Activated CD8-positive, alpha-beta T cell treated with anti-CD3 and anti-CD28 coated beads for 36 hours (primary cell): Measurements from ENCODE around the gene GRIP1. TPM values are rescaled to one million over a fixed set of nuclear protein-coding genes. Genes with fewer than 3 reads are reported as not detected.

Source experiments
- ATAC-seq: fragments of 200-7000 bp; cut with Tn5 transposase; one replicate; pipeline ENCODE4 v1.10.0; 2021; ENCODE audit warnings: mild to moderate bottlenecking, moderate library complexity
- CTCF ChIA-PET: fragments of 350-600 bp; sonication (Branson Sonifier 250); formaldehyde crosslinking; loops from one replicate; lab custom pipeline; 2021; ENCODE audit warnings: antibody characterized with exemption; lab: Charles Lee
- POLR2A ChIA-PET: fragments of 350-600 bp; sonication (Branson Sonifier 250); formaldehyde crosslinking; loops from one replicate; lab custom pipeline; 2021; ENCODE audit warnings: antibody characterized with exemption; lab: Charles Lee
- DNase-seq: peaks from one replicate; pipeline ENCODE4 v3.0.0-alpha.2; 2020
- H3K27ac Mint-ChIP-seq: one replicate; pipeline ENCODE4 v1.8.0; 2021; ENCODE audit warnings: mild to moderate bottlenecking, mixed read lengths
- H3K27me3 Mint-ChIP-seq: one replicate; pipeline ENCODE4 v1.8.0; 2021; ENCODE audit warnings: mixed read lengths
- H3K36me3 Mint-ChIP-seq: one replicate; pipeline ENCODE4 v1.8.0; 2021; ENCODE audit warnings: low read depth, mixed read lengths
- H3K4me1 Mint-ChIP-seq: one replicate; pipeline ENCODE4 v1.8.0; 2021; ENCODE audit warnings: low read depth, mixed read lengths
- H3K4me3 Mint-ChIP-seq: one replicate; pipeline ENCODE4 v1.8.0; 2021; ENCODE audit warnings: mild to moderate bottlenecking, moderate library complexity, mixed read lengths
- H3K9me3 Mint-ChIP-seq: one replicate; pipeline ENCODE4 v1.8.0; 2021; ENCODE audit warnings: mixed read lengths
- CTCF ChIP-seq: fragments of 200-600 bp; IDR thresholded peaks from one replicate; pipeline ENCODE4 v1.8.0; 2022; ENCODE audit warnings: antibody characterized with exemption, mild to moderate bottlenecking
- intact Hi-C: fragments of 100-400 bp; cut with micrococcal nuclease; formaldehyde crosslinking; loops from one replicate; pipeline ENCODE4 v1.10.0; 2022
- total RNA-seq, 2 experiments: library from RNA; stranded (reverse); gene quantifications; one replicate each; pipeline ENCODE4 v1.2.3, GENCODE V29; 2021

Gene GRIP1
- total RNA-seq, 2 experiments from 2014 or later, result 0.51 to 0.61 TPM

GRCh38 chr12:66607147-66607546 is 71.7 kb downstream of the GRIP1 start:
- Mint-ChIP-seq H3K36me3 (no peaks in the 10 kb centered on the region), H3K4me3 (no peak overlapping the region), H3K4me1 (no peaks in the 10 kb centered on the region), H3K27ac (no peak overlapping the region), H3K9me3 (no peaks in the 10 kb centered on the region), H3K27me3 (peaks cover 6% of the 10 kb centered on the region)
- intact Hi-C loops, result no loop called here
- ChIA-PET CTCF (no interaction called here), POLR2A (no interaction called here)
- no peak for TF ChIP-seq CTCF
- ATAC-seq (no peak), DNase-seq (no peak)

- CTCF ChIA-PET, result no interaction called here
- POLR2A ChIA-PET, result no interaction called here
- peaks cover 8% of the 10 kb centered on the region for H3K27me3 Mint-ChIP-seq
- no peak overlapping the region for H3K4me3 Mint-ChIP-seq
- ATAC-seq (no peak), DNase-seq (no peak)
- no peaks in the 10 kb centered on the region for H3K4me1 Mint-ChIP-seq
- no peaks in the 10 kb centered on the region for H3K36me3 Mint-ChIP-seq
- intact Hi-C loops, result no loop called here
- no peak overlapping the region for H3K27ac Mint-ChIP-seq
- no peak for TF ChIP-seq CTCF
- H3K9me3 Mint-ChIP-seq, result no peaks in the 10 kb centered on the region
Measured at GRCh38 chr12:66605293-66605692, 73.6 kb downstream of the GRIP1 start.

GRCh38 chr12:66603981-66604479 is 74.8 kb downstream of the GRIP1 start:
- peaks cover 8% of the 10 kb centered on the region for H3K27me3 Mint-ChIP-seq
- no peaks in the 10 kb centered on the region for H3K9me3 Mint-ChIP-seq
- DNase-seq, result no peak
- ATAC-seq, result no peak
- no peaks in the 10 kb centered on the region for H3K36me3 Mint-ChIP-seq
- intact Hi-C loops, result no loop called here
- no peak overlapping the region for H3K4me3 Mint-ChIP-seq
- POLR2A ChIA-PET, result interaction anchor here (0.6 kb wide), 1 partner anchor 105 kb away, joined by 4 read pairs; no protein-coding TSS in a partner anchor
- TF ChIP-seq CTCF, result no peak
- no peaks in the 10 kb centered on the region for H3K4me1 Mint-ChIP-seq
- H3K27ac Mint-ChIP-seq, result no peak overlapping the region
- CTCF ChIA-PET, result interaction anchor here (0.6 kb wide), 1 partner anchor 265 kb away, joined by 3 read pairs; no protein-coding TSS in a partner anchor

- no peak overlapping the region for H3K27ac Mint-ChIP-seq
- TF ChIP-seq CTCF, result no peak
- H3K9me3 Mint-ChIP-seq, result no peaks in the 10 kb centered on the region
- no peaks in the 10 kb centered on the region for H3K4me1 Mint-ChIP-seq
- H3K27me3 Mint-ChIP-seq, result peaks cover 8% of the 10 kb centered on the region
- H3K36me3 Mint-ChIP-seq, result no peaks in the 10 kb centered on the region
- intact Hi-C loops, result no loop called here
- ATAC-seq (no peak), DNase-seq (no peak)
- ChIA-PET CTCF (interaction anchor here (0.6 kb wide), 1 partner anchor 265 kb away, joined by 3 read pairs; no protein-coding TSS in a partner anchor), POLR2A (interaction anchor here (0.6 kb wide), 1 partner anchor 105 kb away, joined by 4 read pairs; no protein-coding TSS in a partner anchor)
- no peak overlapping the region for H3K4me3 Mint-ChIP-seq
Measured at GRCh38 chr12:66603461-66603860, 75.4 kb downstream of the GRIP1 start.

- no peak for ATAC-seq
- no peak overlapping the region for H3K4me3 Mint-ChIP-seq
Measured at GRCh38 chr12:66602483-66603143, 76.3 kb downstream of the GRIP1 start.

More at GRCh38 chr12:66602483-66603143, 76.3 kb downstream of the GRIP1 start:
- Mint-ChIP-seq H3K27ac (no peak overlapping the region), H3K4me1 (no peaks in the 10 kb centered on the region), H3K9me3 (no peaks in the 10 kb centered on the region), H3K27me3 (peaks cover 8% of the 10 kb centered on the region), H3K36me3 (no peaks in the 10 kb centered on the region)
- ChIA-PET POLR2A (no interaction called here), CTCF (no interaction called here)
- TF ChIP-seq CTCF, result no peak
- intact Hi-C loops, result no loop called here
- DNase-seq, result no peak
